Chondrocyte (in vitro differentiated cells): Measurements from ENCODE around the gene MYO1D. TPM values are rescaled to one million over a fixed set of nuclear protein-coding genes. Genes with fewer than 3 reads are reported as not detected.
A peak's percentile ranks its signal among the peaks of the same experiment; 100 is the strongest.

Experiments used
- DNase-seq: peaks from one replicate; pipeline ENCODE4 v3.0.0; 2021; ENCODE audit warnings: mixed read lengths, low spot score
- H3K27ac Mint-ChIP-seq: one replicate; pipeline ENCODE4 v1.8.0; 2021; ENCODE audit warnings: mild to moderate bottlenecking, moderate library complexity, mixed read lengths; ENCODE audit not compliant: unreplicated experiment
- H3K27me3 Mint-ChIP-seq: 2 replicates; pipeline ENCODE4 v1.8.0; 2021; ENCODE audit warnings: low read depth, mixed read lengths
- H3K36me3 Mint-ChIP-seq: 2 replicates; pipeline ENCODE4 v1.8.0; 2021; ENCODE audit warnings: low read depth, mixed read lengths
- H3K4me1 Mint-ChIP-seq: 2 replicates; pipeline ENCODE4 v1.8.0; 2021; ENCODE audit warnings: low read depth, mild to moderate bottlenecking, mixed read lengths
- H3K4me3 Mint-ChIP-seq: one replicate; pipeline ENCODE4 v1.8.0; 2021; ENCODE audit warnings: mild to moderate bottlenecking, moderate library complexity, mixed read lengths; ENCODE audit not compliant: unreplicated experiment
- H3K9me3 Mint-ChIP-seq: 2 replicates; pipeline ENCODE4 v1.8.0; 2021; ENCODE audit warnings: low read depth, mixed read lengths
- CTCF ChIP-seq: fragments of 200-600 bp; sonication (generic); IDR thresholded peaks from 2 replicates; pipeline ENCODE4 v1.5.0; 2021; ENCODE audit warnings: antibody characterized with exemption, mild to moderate bottlenecking, moderate library complexity
- total RNA-seq: library from RNA; stranded (reverse); gene quantifications from 3 replicates; pipeline ENCODE4 v1.2.1, GENCODE V29; 2021

MYO1D gene
- total RNA-seq, 1 donor from 2014 or later, result 107 TPM

- TF ChIP-seq CTCF, result no peak
- no peak overlapping the region for H3K4me3 Mint-ChIP-seq
- no peak overlapping the region for H3K27ac Mint-ChIP-seq
- no peaks in the 10 kb centered on the region for H3K36me3 Mint-ChIP-seq
- no peak for DNase-seq
- peaks cover 32% of the 10 kb centered on the region for H3K4me1 Mint-ChIP-seq
- no peaks in the 10 kb centered on the region for H3K27me3 Mint-ChIP-seq
- no peaks in the 10 kb centered on the region for H3K9me3 Mint-ChIP-seq
Observed at GRCh38 chr17:32493976-32494513, 382.9 kb downstream of the MYO1D start.

GRCh38 chr17:32493571-32493970 is 383.4 kb downstream of the MYO1D start:
- Mint-ChIP-seq H3K27me3 (no peaks in the 10 kb centered on the region), H3K4me1 (peaks cover 29% of the 10 kb centered on the region), H3K36me3 (no peaks in the 10 kb centered on the region), H3K9me3 (no peaks in the 10 kb centered on the region), H3K4me3 (no peak overlapping the region), H3K27ac (no peak overlapping the region)
- no peak for DNase-seq
- no peak for TF ChIP-seq CTCF

GRCh38 chr17:32492648-32493289 is 384.2 kb downstream of the MYO1D start:
- Mint-ChIP-seq H3K27ac (no peak overlapping the region), H3K27me3 (no peaks in the 10 kb centered on the region), H3K4me3 (no peak overlapping the region), H3K4me1 (peaks cover 28% of the 10 kb centered on the region), H3K36me3 (no peaks in the 10 kb centered on the region), H3K9me3 (no peaks in the 10 kb centered on the region)
- no peak for TF ChIP-seq CTCF
- peak; percentile 35 for DNase-seq

GRCh38 chr17:32492264-32492589 is 384.7 kb downstream of the MYO1D start:
- Mint-ChIP-seq H3K4me3 (no peak overlapping the region), H3K27ac (no peak overlapping the region), H3K36me3 (no peaks in the 10 kb centered on the region), H3K4me1 (peaks cover 26% of the 10 kb centered on the region), H3K9me3 (no peaks in the 10 kb centered on the region), H3K27me3 (no peaks in the 10 kb centered on the region)
- TF ChIP-seq CTCF, result no peak
- no peak for DNase-seq

- no peak overlapping the region for H3K4me3 Mint-ChIP-seq
- no peaks in the 10 kb centered on the region for H3K36me3 Mint-ChIP-seq
- no peak overlapping the region for H3K27ac Mint-ChIP-seq
- H3K27me3 Mint-ChIP-seq, result no peaks in the 10 kb centered on the region
- peaks cover 20% of the 10 kb centered on the region for H3K4me1 Mint-ChIP-seq
- no peaks in the 10 kb centered on the region for H3K9me3 Mint-ChIP-seq
- no peak for TF ChIP-seq CTCF
- peak; percentile 76 for DNase-seq
Observed at GRCh38 chr17:32491371-32492263, 385.3 kb downstream of the MYO1D start.
